ENCODE results near the gene PCSK6.
A peak's percentile ranks its signal among the peaks of the same experiment; 100 is the strongest.
"Not testable (repeated sequence)": the region's sequence is repeated elsewhere in the genome, so short reads cannot be mapped to it uniquely, and the experiment has no call there.

PCSK6 gene

DNA sequence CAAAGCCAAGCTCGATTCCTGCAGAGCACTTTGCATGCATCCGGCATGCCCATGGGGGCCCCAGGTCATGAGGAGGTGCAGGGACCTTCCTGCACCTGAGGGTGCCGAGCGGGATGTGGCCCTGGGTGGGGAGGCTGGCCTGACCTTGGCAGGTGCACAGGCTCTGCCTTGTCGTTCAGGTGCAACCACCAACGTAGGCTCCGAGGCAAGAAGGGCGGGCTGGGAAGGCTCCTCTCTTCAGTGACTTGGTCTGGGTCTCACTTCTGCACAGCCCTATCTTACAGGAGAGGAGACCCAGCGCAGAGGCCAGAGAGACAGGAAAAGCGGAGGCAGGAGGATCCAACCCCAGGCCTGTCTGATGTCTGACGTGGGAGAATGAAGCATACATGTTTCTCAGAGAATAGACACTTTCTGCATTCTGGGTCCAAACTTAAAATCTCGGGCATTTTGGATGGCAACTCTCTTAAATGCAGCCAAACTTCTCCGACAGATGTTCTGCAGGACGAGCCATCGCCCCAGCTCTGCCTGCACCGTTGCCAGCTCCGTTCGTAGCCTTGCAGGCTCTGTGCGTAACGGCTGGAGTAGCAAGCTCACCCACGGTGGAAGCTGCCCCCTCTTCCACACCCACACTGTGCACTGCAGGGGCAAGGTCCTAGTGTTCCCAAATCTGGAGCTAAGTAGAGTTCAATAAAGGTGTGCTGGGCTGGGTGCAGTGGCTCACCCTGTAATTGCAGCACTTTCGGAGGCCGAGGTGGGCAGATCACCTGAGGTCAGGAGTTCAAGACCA, 133.6 kb downstream of the PCSK6 start:
- DNase-seq (ENCODE audit: low spot score), result no peak

DNA sequence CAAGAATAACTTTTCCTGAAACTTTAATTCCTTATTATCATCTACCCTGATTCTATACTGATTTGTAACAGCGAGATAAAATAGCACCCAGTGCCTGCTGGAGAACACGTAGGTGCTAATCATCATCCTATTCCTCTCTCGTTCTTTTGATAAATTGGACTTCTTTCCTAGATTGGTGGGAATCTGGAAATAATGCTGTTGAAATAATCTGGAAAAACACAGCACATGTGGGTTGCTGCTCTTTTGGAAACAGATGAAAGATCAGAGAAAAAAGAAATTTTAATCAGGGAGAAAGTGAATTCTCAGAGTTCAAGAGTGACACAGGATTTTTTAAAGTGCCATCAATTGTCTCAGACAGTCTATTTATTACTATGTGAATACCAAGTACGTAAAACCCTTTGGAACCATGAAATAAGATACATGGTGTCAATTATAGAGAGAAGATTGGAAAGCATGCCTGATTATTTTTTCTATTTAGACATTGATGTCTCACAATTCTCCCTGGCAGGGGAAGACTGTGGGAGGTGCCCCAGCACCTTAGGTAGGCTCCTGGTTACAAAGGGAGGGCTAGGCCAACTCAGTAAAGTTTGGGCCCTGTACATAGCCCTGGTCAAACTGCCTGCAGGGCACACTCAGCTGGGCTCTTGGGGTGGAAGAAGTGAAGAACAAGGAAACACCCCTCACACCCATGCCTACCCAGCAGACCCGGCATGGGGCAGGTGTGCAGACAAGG, 134.4 kb downstream of the PCSK6 start:
- no peak for DNase-seq (ENCODE audit: low spot score)

DNA sequence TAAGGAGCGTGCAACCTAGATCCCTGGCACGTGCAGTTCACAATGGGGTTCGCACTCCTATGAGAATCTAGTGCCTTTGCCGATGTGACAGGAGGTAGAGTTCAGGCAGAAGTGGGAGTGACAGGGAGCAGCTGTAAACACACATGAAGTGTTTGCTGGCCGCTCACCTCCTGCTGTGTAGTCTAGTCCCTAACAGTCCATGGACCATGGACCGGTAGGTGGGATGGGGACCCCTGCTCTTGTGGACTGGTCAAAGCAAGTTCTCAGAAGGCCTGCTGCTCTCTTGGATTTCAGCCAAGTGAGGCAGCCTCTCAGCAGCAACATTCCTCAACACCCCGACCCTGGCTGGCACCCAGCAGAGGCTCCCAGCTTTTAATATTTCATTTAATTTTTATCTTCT, 136.3 kb downstream of the PCSK6 start:
- no peak for DNase-seq (ENCODE audit: low spot score)

DNA sequence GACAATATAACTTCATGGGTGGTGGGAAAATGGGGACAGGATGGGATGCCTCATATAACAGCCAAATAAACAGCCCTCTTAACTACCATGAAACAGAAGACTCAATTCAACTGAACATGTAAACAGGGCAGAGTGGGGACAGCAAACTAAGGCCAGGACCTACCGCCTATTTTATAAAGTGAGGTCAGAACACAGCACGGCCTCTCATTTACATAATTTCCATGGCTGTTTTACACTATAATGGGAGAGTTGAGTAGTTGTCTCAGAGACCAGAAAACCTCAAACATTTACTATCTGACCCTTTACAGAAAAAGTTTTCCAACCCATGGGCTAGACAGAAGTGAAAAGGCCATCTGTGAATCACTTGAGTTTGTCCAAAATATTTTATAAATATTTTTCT, 137.8 kb downstream of the PCSK6 start:
- no peak for DNase-seq (ENCODE audit: low spot score)

DNA sequence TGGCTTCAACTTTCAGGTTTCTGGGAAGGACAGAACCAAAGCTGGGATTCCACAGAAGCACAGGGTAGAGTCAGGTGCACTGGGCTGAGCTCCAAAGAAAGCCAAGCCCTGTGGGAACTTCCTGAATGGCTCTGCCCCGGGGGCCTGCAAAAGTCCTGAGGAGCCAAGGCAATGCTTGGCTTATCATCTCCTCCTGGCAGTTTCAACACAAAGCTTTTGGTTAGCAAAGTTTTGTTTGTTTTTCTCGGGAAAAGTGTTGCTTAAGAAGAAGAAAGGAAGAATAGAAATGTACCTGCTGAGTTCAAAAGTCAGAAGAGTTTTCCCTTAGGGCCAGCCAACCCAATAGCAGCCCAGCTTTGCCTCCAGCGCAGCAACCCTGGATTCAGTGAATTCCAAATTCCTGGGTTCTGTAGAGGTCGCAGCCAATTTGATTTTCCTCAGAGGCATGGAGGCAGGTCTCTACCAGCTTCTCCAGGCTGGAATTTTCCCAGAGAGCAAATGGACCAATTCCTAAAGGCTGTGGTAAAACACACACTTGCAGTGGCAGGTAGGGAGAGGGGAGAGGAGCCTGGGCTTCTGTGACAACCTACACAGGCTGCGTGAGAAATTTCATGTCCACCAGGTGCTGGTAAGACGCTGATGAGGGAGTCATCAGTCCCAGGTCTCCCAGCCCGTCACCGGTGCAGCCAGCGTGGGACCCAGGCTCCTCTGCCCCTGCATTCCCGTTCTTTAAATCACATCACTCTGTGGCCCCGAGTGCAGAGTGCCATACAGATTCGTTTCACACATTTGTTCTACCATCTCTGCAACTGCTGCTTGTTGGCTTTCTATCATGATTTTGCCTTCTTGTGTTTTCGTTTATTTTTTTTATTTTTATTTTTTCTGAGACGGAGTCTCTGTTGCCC, 140.2 kb downstream of the PCSK6 start:
- no peak for DNase-seq (ENCODE audit: low spot score)

DNA sequence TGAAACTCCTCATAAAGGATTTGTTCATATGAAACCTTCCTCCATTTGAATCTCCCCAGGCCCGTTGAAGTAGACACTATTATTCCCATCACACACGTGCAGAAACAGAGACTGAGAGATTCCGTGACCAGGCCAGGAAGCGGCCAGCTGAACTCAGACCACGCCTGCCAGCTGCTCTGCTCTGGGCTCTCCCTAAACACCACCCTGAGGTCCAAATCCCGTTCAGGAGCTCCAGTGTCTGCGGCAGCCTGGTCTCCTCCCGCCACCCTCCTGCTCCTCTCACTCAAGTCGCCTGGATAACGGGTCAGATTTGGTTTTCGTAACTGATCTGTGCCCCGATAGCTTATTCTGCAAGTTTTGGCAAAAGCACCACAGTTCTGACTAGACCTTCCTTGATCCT, 140.9 kb downstream of the PCSK6 start:
- DNase-seq (ENCODE audit: low spot score), result no peak

DNA sequence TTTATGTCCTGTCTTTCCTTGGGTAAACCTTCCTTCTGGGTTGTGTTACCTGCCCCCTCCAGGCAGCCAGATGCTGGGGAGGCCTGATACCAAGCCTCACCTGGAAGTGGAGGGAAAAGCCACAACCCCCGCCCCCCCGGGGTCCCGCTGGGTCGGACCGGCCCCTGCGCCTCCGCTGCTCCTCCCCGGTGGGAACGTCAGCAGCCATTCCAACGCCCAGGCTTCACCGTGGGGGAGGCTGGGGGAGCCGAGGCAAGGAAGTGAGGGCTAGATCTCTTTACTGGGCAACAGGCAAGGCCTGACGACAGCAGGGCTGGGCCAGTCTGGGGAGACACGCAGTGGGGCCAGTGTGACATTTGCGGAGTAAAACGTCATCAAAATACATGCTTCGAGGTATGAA, 141.5 kb downstream of the PCSK6 start:
- DNase-seq (ENCODE audit: low spot score), result no peak

DNA sequence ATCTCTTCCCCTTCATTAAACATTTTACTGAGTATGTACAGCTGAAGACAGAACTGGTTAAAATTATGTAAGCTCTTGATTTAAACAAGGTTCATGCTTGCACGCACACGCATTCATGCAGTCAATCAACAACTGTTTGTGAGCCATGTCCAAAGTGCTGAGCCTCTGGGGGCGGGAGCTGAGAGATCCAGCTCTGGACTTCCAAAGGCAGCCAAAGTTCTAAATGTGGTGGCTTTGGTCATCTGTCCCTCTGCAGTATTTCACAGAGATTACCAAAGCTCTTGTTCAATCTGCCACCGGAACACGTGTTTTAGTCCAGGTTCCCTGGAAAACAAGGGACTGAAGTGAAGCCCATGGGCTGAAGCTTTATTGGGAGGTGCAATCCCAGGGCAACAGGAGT, 142.1 kb downstream of the PCSK6 start:
- DNase-seq (ENCODE audit: low spot score), result no peak

DNA sequence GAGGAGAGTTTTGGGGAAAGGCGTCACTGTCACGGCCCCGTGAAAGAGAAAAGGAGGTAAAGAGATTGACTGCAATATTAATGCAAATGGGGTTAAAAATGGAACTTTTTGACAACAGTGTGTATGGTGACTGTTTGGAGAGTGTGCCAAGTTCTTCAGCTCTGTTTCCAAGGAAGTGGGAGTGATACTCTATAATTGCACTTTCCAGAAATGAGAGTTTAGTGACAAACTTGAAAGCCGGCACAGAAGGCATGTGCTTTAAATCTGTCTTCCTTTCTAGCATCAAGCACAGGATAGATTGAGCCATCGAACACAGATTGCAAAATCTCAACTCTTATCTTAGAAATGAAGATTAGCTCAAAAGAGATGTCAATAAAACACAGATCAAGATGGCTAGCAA, 142.6 kb downstream of the PCSK6 start:
- DNase-seq (ENCODE audit: low spot score), result peak; percentile 22

DNA sequence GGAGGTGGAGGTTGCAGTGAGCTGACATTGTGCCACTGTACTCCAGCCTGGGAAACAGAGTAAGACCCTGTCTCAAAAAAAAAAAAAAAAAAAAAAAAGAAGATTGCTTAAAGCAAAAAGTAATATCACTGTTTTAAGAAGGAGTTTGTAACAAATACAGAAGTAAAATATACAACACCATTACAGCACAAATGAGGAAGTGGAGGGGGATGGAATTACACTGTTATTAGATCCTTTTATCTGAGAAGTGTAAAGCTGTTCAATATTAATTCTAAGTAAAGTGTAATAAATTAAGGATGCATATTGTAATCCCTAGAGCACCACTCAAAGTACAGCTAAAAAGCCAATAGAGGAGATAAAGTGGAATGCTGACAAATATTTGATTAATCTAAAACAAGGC, 147.5 kb downstream of the PCSK6 start:
- no peak for DNase-seq (ENCODE audit: low spot score)

DNA sequence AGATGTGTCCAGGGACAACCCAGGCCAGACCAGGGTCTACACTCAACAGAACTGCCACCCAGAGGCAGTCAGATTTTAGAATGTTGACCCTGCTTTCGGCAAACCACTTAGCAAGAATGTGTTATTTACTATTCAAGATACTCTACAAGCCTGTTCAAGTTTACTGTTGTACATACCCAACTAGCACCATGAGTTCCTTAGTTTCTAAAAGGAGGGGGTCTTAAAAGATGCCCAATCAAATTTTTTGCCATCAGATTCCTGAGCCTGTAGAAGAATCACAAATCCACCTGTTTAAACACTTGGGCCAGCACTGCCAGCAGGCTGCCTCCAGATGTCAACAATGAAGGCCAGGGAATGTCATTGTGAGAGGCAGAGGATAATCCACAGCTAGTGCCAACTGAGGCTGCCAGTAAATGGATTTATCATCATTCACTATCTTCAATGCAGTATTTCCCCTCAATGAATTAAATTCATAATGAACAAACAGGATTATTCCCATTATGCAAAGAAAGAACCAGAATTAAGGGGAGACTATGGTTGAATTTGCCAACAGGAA, 150.9 kb downstream of the PCSK6 start:
- no peak for DNase-seq (ENCODE audit: low spot score)

DNA sequence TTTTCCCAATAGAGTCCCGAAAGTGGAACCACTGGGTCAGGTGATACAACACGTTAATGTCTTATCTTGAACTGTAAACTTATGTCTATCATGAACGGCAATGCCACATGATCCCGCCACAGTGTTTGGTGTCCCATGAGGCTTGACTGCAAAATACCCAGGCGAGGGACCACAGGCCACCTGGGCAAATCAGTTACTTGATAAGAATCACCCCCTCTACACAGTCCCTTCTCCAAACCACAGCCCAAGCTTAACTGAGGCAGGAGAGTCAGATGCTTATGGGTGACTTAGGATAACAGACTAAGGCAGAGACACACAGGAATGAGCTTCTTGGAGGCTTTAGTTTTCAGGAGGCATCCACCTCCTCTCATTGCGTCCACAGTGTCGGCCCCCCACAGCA, 151.5 kb downstream of the PCSK6 start:
- DNase-seq (ENCODE audit: low spot score), result no peak

DNA sequence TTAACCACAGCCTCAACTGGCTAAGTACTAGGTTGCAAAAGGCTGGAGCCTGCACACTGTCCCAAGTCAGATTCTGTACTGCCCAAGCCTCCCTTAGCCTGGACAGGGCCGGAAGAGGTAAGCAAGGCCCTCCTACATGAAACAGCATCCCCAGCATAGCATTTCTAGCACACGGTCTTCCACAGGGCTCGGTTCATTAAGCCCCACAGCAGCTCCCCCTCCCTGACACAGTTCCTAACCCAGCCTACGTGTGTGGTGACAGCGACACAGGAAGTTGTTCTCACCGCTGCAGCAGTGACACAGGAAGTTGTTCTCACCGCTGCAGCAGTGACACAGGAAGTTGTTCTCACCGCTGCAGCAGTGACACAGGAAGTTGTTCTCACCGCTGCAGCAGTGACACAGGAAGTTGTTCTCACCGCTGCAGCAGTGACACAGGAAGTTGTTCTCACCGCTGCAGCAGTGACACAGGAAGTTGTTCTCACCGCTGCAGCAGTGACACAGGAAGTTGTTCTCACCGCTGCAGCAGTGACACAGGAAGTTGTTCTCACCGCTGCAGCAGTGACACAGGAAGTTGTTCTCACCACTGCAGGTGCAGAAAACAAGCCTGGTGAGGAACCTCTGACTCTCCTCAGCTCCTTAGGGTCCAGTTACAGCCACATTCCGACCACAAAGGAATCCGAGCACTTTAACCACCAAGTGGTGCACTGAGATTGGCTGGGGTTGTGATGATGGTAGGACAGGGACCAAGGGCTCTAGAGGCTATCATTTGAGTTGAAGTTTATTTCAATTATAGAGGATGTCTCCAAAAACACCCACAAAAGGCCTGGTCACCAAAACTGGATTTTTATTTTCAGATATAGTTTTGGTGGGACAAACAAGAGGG, 155.4 kb downstream of the PCSK6 start:
- DNase-seq (ENCODE audit: low spot score), result not testable (repeated sequence)

DNA sequence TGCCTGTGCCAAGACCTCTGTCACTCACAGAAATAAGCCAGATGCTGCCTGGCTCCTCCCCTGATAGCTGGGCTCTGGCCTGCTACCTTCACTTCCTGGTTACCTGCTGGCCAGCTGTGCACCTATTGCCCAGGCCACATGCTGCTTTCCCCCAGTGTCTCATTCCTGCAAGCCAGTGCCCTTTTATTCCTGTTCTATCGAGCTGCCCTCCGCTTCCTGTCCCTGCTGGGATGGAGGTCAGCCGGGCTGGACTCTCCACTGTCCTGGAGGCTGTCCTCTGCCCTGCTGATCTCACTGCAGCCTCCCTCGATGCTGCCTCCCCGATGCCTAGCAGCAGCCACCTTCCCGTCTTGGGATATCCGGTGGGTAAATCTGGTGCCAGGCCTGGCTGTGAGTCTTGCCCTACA, 157.4 kb downstream of the PCSK6 start:
- no peak for DNase-seq (ENCODE audit: low spot score)

DNA sequence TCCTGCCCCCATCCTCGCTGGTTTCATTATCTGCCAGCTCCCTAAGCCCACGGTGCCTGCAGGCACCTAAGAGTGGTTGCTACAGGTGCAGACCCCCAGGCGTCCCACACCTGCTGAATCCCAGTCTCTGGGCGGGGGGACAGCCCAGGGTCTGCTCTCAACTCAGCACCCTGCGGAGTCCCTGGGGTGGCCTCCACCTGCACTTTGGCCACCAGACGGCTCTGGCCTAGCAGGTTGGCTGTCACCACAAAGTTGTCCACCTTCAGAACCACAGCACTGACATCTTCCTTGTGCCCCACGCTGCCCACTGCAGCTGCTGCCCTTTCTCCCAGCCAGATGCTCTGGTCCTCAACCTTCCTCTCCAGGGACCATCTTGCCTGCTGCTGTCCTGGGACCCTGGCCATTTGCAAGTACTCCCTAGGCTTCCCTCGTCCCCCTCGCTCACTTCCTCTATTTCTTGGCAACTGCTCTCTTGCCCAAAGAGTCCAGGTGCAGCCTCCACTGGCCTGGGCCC, 159.6 kb downstream of the PCSK6 start:
- no peak for DNase-seq (ENCODE audit: low spot score)

DNA sequence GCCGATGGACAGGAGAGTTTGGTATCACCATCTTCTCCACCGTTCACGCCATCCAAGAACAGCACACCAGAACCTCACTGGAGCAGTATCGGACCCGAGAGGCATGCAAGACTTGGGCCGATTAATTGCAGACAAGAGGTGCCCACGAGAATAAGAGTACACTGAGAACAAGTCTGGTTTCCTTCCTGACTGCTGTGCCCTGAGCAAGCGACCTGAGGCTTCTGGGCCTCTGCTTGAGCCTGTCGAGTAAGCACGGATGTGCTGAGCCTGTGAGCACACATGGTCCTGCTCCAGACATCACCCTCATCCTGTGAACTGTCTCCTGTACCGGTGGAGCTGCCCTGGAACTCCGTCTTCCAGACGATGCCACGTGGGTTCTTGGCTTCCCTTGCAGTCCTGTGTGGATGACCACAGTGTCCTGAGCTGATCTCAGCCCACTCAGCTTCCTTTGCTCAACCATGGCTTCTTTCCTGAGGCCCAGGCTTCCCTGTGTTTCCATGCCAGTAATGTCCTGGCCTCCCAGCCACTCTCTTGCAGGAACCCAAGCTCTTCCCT, 160.1 kb downstream of the PCSK6 start:
- DNase-seq (ENCODE audit: low spot score), result no peak

DNA sequence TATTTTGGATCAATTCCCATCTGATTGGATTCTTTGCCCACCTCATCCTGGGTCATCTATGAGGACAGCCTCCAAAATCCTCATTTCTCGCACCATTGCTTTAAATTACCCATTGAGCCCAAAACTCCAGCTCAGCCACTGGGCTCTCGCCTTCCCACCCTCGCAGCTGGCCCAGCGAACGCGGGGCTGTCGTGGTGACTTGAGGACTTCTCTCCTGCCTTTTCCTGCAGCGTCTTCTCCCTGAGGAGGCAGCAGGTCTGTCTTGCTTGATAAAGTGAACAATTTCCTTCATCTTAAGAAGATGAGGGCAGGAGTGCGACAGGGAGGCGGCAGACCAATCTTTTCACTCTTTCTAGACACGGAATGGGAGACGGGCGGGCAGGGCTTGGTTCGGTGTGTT, 161.5 kb downstream of the PCSK6 start:
- DNase-seq (ENCODE audit: low spot score), result no peak

DNA sequence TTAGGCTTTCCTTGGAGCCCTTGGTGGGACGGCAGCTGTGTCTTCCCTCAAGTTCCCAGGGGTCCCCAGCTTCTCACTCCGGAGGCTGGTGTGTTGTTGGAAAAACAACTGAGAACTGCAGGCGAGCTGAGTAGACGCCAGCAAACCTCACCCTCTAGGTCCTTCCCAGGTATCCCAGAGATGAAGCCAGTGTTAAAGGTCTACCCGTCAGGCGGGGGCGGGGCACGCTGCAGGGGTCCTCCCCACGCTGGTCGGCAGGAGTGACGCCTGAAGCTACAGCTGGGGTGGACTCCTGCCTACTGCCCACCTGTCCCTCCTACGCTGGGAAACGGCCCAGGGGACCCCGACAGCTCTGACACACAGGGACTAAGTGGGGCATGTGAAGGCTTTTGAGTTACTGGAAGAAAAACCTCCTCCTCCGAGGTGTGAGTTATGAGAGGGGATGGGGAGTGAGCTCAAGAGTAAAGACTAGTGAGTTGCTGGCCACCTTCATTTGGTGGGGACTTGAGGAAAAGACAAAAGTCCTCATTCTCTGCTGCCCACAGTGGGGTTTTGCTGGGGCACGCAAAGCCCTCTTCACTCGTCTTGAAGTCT, 162.3 kb downstream of the PCSK6 start:
- no peak for DNase-seq (ENCODE audit: low spot score)

DNA sequence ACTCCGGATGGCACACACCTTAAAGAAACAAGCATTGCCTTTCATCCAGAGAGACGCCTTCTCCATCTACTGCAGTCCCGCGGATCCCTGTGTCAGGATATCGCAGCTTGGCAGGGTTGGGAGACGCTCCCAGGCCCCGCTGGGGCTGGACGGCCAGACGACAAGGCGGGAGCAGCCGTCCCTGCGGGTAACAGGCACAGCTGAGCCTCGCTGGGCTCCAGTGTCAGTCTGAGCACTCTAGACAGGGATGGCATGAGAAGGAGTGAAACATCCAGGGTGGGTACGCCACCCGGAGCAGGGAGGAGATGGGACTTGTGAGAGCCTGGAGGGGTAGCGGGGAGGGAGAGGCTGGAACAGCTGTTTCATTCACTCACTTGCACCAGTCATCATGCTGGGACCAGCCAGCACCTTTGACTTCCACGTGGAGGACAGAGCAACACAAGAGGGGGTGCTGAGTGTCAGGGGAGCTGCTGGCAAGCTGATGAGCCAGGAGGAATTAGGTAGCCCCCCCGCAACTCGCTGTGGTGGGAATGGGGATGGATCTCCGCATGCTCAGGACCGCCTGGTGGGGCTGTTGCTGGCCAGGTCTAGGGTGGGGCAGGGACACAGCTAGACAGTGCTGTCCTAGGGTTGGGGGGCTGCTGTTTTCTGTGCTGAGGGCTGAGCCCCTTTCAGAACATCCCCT, 162.9 kb downstream of the PCSK6 start:
- no peak for DNase-seq (ENCODE audit: low spot score)

DNA sequence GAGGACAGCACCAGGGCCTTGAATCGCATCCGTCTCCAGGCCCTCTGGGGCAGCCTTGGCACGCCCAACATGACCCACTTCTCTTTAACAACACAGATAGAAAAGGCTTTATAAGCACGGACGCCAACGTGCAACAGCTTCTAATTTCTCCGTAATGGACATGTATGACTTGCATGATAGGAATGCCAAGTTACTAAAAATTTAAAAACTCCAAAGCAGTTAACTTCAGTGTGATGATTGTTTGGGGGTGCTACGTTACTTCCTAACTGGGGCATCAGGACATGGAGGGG, 163.5 kb downstream of the PCSK6 start:
- DNase-seq (ENCODE audit: low spot score), result no peak
